ENCODE results near the gene ATM.

GRCh38 chr11:108405706-108406105 is 182.8 kb downstream of the ATM start:
- TF ChIP-seq CTCF (IDR thresholded peaks at IDR 0.05; ENCODE audit: insufficient read depth, low read length) (no peak), GABPA (IDR thresholded peaks at IDR 0.05; ENCODE audit: low read depth) (no peak), POLR2AphosphoS5 (IDR thresholded peaks at IDR 0.05; ENCODE audit: low read depth) (no peak), SPI1 (IDR thresholded peaks at IDR 0.05; ENCODE audit: borderline replicate concordance, low read depth) (no peak)
